HG03520 (cell line): Measurements from ENCODE around the gene SSBP4.
A peak's percentile ranks its signal among the peaks of the same experiment; 100 is the strongest.
"Not testable (repeated sequence)": the region's sequence is repeated elsewhere in the genome, so short reads cannot be mapped to it uniquely, and the experiment has no call there.

ENCODE experiments used
- ATAC-seq: cut with Tn5 transposase; IDR thresholded peaks from one replicate; pipeline ENCODE4 v1.9.1; 2021; ENCODE audit warnings: mild to moderate bottlenecking, moderate library complexity; ENCODE audit not compliant: unreplicated experiment

SSBP4 gene

GRCh38 chr19:18419195-18419698 lies at the start of gene SSBP4:
Gene SSBP4 (plus strand): TSS chr19:18419398. CDS start chr19:18419649, 251 bp downstream.
- peak; percentile 38 for ATAC-seq

- ATAC-seq = no peak
Observed at GRCh38 chr19:18373407-18373891, 45.7 kb upstream of the SSBP4 start.

GRCh38 chr19:18373892-18374629 lies 45.1 kb upstream of the SSBP4 start:
- ATAC-seq = peak; percentile 64

GRCh38 chr19:18377026-18377425 lies 42.2 kb upstream of the SSBP4 start:
- no peak for ATAC-seq

GRCh38 chr19:18379803-18380747 lies 39.1 kb upstream of the SSBP4 start:
- ATAC-seq = no peak

- ATAC-seq = no peak
Observed at GRCh38 chr19:18380843-18381242, 38.4 kb upstream of the SSBP4 start.

- ATAC-seq = not testable (repeated sequence)
Observed at GRCh38 chr19:18383622-18384021, 35.6 kb upstream of the SSBP4 start.

- ATAC-seq = no peak
Observed at GRCh38 chr19:18384775-18385174, 34.4 kb upstream of the SSBP4 start.

GRCh38 chr19:18385359-18385674 lies 33.9 kb upstream of the SSBP4 start:
- ATAC-seq = no peak

- ATAC-seq = no peak
Observed at GRCh38 chr19:18385675-18386542, 33.3 kb upstream of the SSBP4 start, which contains the start of gene GDF15. Gene GDF15 (plus strand): TSS chr19:18386158. CDS start chr19:18386190, 32 bp downstream.

- no peak for ATAC-seq
Observed at GRCh38 chr19:18386543-18387271, 32.5 kb upstream of the SSBP4 start.

- peak; percentile 60 for ATAC-seq
Observed at GRCh38 chr19:18388100-18388959, 30.9 kb upstream of the SSBP4 start.

- no peak for ATAC-seq
Observed at GRCh38 chr19:18388960-18389725, 30.1 kb upstream of the SSBP4 start.

- no peak for ATAC-seq
Observed at GRCh38 chr19:18389726-18390064, 29.5 kb upstream of the SSBP4 start.

- ATAC-seq = no peak
Observed at GRCh38 chr19:18390065-18390907, 28.9 kb upstream of the SSBP4 start.

GRCh38 chr19:18391509-18392075 lies 27.6 kb upstream of the SSBP4 start:
- ATAC-seq = no peak

GRCh38 chr19:18392417-18392816 lies 26.8 kb upstream of the SSBP4 start:
- no peak for ATAC-seq
